ENCODE results near the gene TRIM25.

TRIM25 gene

GRCh38 chr17:56890906-56891674, 22.8 kb downstream of the TRIM25 start:
- no peaks in the 10 kb centered on the region for H3K4me1 ChIP-seq (ENCODE audit: insufficient read depth, low read length)
- H3K79me2 ChIP-seq (ENCODE audit: insufficient read depth, low read length), result no peaks in the 10 kb centered on the region
- H3K27me3 ChIP-seq (ENCODE audit: insufficient read depth, low read length, poor library complexity), result no peaks in the 10 kb centered on the region
- DNase-seq (no peak), ATAC-seq (ENCODE audit: insufficient read depth, low read depth) (no peak)
- peaks cover 88% of the 10 kb centered on the region for H3K36me3 ChIP-seq (ENCODE audit: insufficient read depth, low read length)
- no peak overlapping the region for H3K27ac ChIP-seq (ENCODE audit: low read length)
- H3K4me3 ChIP-seq (ENCODE audit: low read depth in 1 of 2, low read length in 2 of 2), result no peak overlapping the region
- no peak overlapping the region for H3K4me2 ChIP-seq (ENCODE audit: insufficient read depth, low read length)
- peaks cover 16% of the 10 kb centered on the region for H3K9me3 ChIP-seq (ENCODE audit: insufficient read depth, low read length, severe bottlenecking)
- H4K20me1 ChIP-seq (ENCODE audit: insufficient read depth, low read length), result no peaks in the 10 kb centered on the region
- no peak overlapping the region for H2AFZ ChIP-seq (ENCODE audit: low read depth, low read length)
- H3K9ac ChIP-seq (ENCODE audit: low read depth, low read length), result no peak overlapping the region
- TF ChIP-seq EZH2 (IDR thresholded peaks at IDR 0.05; ENCODE audit: borderline replicate concordance, low read depth, low read length, severe bottlenecking) (no peak), CTCF (IDR thresholded peaks at IDR 0.05; ENCODE audit: borderline replicate concordance, extremely low read depth, low read length, poor library complexity, severe bottlenecking) (no peak)

- H4K20me1 ChIP-seq (ENCODE audit: insufficient read depth, low read length), result no peaks in the 10 kb centered on the region
- DNase-seq (no peak), ATAC-seq (ENCODE audit: insufficient read depth, low read depth) (no peak)
- H2AFZ ChIP-seq (ENCODE audit: low read depth, low read length), result no peak overlapping the region
- H3K36me3 ChIP-seq (ENCODE audit: insufficient read depth, low read length), result peaks cover 82% of the 10 kb centered on the region
- H3K79me2 ChIP-seq (ENCODE audit: insufficient read depth, low read length), result no peaks in the 10 kb centered on the region
- no peak overlapping the region for H3K4me2 ChIP-seq (ENCODE audit: insufficient read depth, low read length)
- no peaks in the 10 kb centered on the region for H3K4me1 ChIP-seq (ENCODE audit: insufficient read depth, low read length)
- no peak overlapping the region for H3K27ac ChIP-seq (ENCODE audit: low read length)
- no peak overlapping the region for H3K9ac ChIP-seq (ENCODE audit: low read depth, low read length)
- TF ChIP-seq CTCF (IDR thresholded peaks at IDR 0.05; ENCODE audit: borderline replicate concordance, extremely low read depth, low read length, poor library complexity, severe bottlenecking), result no peak
- TF ChIP-seq EZH2 (IDR thresholded peaks at IDR 0.05; ENCODE audit: borderline replicate concordance, low read depth, low read length, severe bottlenecking), result no peak
- peaks cover 16% of the 10 kb centered on the region for H3K9me3 ChIP-seq (ENCODE audit: insufficient read depth, low read length, severe bottlenecking)
- no peak overlapping the region for H3K4me3 ChIP-seq (ENCODE audit: low read depth in 1 of 2, low read length in 2 of 2)
- H3K27me3 ChIP-seq (ENCODE audit: insufficient read depth, low read length, poor library complexity), result no peaks in the 10 kb centered on the region
These were observed 23.5 kb downstream of the TRIM25 start for GRCh38 chr17:56890390-56890789.

- Histone ChIP-seq H3K9ac (ENCODE audit: low read depth, low read length) (no peak overlapping the region), H2AFZ (ENCODE audit: low read depth, low read length) (no peak overlapping the region), H3K9me3 (ENCODE audit: insufficient read depth, low read length, severe bottlenecking) (peaks cover 16% of the 10 kb centered on the region), H3K4me3 (ENCODE audit: low read depth in 1 of 2, low read length in 2 of 2) (no peak overlapping the region), H3K27me3 (ENCODE audit: insufficient read depth, low read length, poor library complexity) (no peaks in the 10 kb centered on the region), H3K4me2 (ENCODE audit: insufficient read depth, low read length) (no peak overlapping the region), H3K4me1 (ENCODE audit: insufficient read depth, low read length) (no peaks in the 10 kb centered on the region), H3K79me2 (ENCODE audit: insufficient read depth, low read length) (no peaks in the 10 kb centered on the region), H4K20me1 (ENCODE audit: insufficient read depth, low read length) (no peaks in the 10 kb centered on the region), H3K27ac (ENCODE audit: low read length) (no peak overlapping the region), H3K36me3 (ENCODE audit: insufficient read depth, low read length) (peaks cover 58% of the 10 kb centered on the region)
- no peak for ATAC-seq (ENCODE audit: insufficient read depth, low read depth)
- TF ChIP-seq CTCF (IDR thresholded peaks at IDR 0.05; ENCODE audit: borderline replicate concordance, extremely low read depth, low read length, poor library complexity, severe bottlenecking) (no peak), EZH2 (IDR thresholded peaks at IDR 0.05; ENCODE audit: borderline replicate concordance, low read depth, low read length, severe bottlenecking) (no peak)
- no peak for DNase-seq
These were observed 26.0 kb downstream of the TRIM25 start for GRCh38 chr17:56887552-56888467.

All from DND-41 (cell line).